ENCODE data around the gene PTTG1IP.

PTTG1IP gene

GRCh38 chr21:44838951-44839350 is 34.5 kb downstream of the PTTG1IP start:
- no peaks in the 10 kb centered on the region for H3K9me3 ChIP-seq
- TF ChIP-seq CTCF (IDR thresholded peaks at IDR 0.05; ENCODE audit: low read depth, low read length) = no peak
- no peaks in the 10 kb centered on the region; the same call in 1 of the 2 replicates for H3K4me1 ChIP-seq
- H3K36me3 ChIP-seq = no peaks in the 10 kb centered on the region
- H3K27me3 ChIP-seq = no peaks in the 10 kb centered on the region
- no peak overlapping the region for H3K4me3 ChIP-seq (ENCODE audit: low read depth, low read length)
- DNase-seq = no peak

DNA sequence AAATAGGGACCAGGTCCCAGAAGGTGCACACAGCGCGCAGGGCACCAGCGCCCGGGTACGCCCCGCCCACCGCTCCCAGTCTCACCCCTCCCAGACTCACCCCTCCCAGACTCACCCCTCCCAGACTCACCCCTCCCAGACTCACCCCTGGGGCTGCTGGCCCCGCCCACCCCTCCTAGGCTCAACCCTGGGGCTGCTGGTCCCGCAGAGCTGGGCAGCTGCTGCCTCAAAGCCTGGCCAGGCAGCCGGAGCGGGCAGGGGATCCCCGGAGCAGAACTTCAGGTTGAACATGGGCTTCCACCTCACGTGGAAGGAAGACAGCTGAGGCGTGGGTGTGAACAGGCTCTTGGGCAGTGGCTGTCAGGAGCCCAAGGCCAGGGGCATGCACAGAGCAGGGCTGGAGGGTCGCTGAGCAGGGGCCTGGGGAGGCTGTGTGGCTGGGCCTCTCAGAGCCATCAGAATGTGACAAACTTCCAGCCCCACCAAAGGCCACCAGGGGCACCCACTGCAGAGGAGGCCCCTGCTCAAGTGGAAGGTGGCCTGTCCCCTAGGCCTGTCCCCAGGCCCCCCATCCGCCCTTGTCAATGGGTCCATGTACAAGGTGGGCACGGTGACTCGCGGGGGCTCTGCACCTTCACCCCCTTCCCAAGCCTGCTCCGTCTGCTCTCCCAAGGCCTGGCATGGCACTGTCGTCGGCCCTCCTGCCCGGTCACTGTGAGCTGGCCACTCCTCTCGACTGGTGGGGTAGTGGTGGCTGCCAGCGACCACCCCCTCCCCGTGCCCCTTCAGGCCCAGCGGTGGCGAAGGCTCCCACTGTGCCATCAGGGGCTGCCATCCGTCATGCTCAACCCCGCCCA is 35.2 kb downstream of the PTTG1IP start:
- Histone ChIP-seq H3K36me3 (no peaks in the 10 kb centered on the region), H3K27me3 (no peaks in the 10 kb centered on the region), H3K4me1 (no peaks in the 10 kb centered on the region; the same call in 1 of the 2 replicates), H3K4me3 (ENCODE audit: low read depth, low read length) (no peak overlapping the region), H3K9me3 (no peaks in the 10 kb centered on the region)
- TF ChIP-seq CTCF (IDR thresholded peaks at IDR 0.05; ENCODE audit: low read depth, low read length) = no peak
- no peak for DNase-seq

DNA sequence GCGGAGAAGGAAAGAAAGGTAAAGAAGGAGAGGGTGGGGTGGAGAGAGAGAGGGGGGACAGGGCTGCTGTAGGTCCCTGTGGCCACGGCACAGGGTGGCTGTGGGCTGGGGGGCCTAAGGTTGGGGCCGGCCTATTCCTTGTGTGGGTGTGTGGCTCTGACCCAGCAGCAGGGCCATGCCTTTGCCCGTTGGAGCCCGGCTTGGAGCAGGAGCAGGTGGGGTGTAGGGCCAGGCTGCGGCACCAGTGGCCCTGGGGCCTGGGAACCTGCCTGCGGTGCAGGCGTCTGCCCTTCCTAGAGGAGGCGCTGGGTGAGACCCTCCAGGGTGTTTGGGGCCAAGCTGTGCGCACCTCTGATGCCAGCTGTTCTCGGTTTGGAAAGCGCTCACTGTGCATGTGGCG is 36.0 kb downstream of the PTTG1IP start:
- Histone ChIP-seq H3K27me3 (no peaks in the 10 kb centered on the region), H3K9me3 (no peaks in the 10 kb centered on the region), H3K36me3 (no peaks in the 10 kb centered on the region), H3K4me1 (no peaks in the 10 kb centered on the region; the same call in 1 of the 2 replicates), H3K4me3 (ENCODE audit: low read depth, low read length) (no peak overlapping the region)
- no peak for DNase-seq
- TF ChIP-seq CTCF (IDR thresholded peaks at IDR 0.05; ENCODE audit: low read depth, low read length) = no peak

DNA sequence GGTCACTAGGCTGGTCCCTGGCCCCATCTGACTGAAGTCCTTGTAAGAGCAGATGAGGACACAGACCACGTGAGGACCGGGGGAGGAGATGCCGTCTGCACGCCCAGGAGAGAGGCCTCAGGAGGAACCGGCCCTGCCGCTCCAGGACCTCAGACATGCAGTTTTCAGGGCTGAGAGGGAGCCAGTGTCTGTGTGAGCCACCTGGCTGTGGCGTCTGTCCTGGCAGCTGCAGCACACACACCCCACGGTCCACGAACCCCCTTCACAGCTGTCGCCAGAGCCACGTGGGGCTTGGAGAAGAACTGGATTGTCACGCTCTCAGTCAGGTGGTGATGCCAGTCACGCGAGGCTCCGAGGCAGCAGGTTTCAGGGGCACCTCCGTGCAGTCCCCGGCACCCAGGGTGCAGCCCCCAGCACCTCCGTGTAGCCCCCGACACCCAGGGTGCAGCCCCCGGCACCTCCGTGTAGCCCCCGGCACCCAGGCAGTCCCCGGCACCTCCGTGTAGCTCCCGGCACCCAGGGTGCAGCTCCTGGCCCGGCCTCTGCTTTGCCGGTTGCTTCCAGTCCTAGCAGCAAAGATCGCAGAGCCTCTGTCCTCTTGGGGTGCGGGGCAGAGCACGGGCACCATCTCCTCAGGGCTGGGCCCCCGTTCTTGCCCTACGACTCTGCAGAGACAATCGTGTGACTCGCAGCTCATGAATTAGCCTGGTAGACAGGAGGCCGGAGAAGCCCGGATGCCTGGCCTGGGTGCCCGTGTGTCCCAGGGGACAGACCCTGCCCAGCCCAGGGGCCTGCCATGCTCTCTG is 36.6 kb downstream of the PTTG1IP start:
- DNase-seq = no peak
- H3K4me3 ChIP-seq (ENCODE audit: low read depth, low read length) = no peak overlapping the region
- H3K36me3 ChIP-seq = no peaks in the 10 kb centered on the region
- H3K9me3 ChIP-seq = no peaks in the 10 kb centered on the region
- TF ChIP-seq CTCF (IDR thresholded peaks at IDR 0.05; ENCODE audit: low read depth, low read length) = no peak
- H3K27me3 ChIP-seq = no peaks in the 10 kb centered on the region
- no peaks in the 10 kb centered on the region; the same call in 1 of the 2 replicates for H3K4me1 ChIP-seq

- H3K36me3 ChIP-seq = no peaks in the 10 kb centered on the region
- DNase-seq = no peak
- no peaks in the 10 kb centered on the region for H3K9me3 ChIP-seq
- H3K4me3 ChIP-seq (ENCODE audit: low read depth, low read length) = no peak overlapping the region
- no peak for TF ChIP-seq CTCF (IDR thresholded peaks at IDR 0.05; ENCODE audit: low read depth, low read length)
- H3K27me3 ChIP-seq = no peaks in the 10 kb centered on the region
- no peaks in the 10 kb centered on the region; the same call in 1 of the 2 replicates for H3K4me1 ChIP-seq
Measured at GRCh38 chr21:44836349-44836665, 37.2 kb downstream of the PTTG1IP start.

GRCh38 chr21:44835647-44835973 is 37.9 kb downstream of the PTTG1IP start:
- no peaks in the 10 kb centered on the region for H3K9me3 ChIP-seq
- H3K4me3 ChIP-seq (ENCODE audit: low read depth, low read length) = no peak overlapping the region
- no peaks in the 10 kb centered on the region; the same call in 1 of the 2 replicates for H3K4me1 ChIP-seq
- DNase-seq = no peak
- H3K36me3 ChIP-seq = no peaks in the 10 kb centered on the region
- no peak for TF ChIP-seq CTCF (IDR thresholded peaks at IDR 0.05; ENCODE audit: low read depth, low read length)
- H3K27me3 ChIP-seq = no peaks in the 10 kb centered on the region

All from BE2C (cell line).